DMS79 treated with DMSO at 0.1 percent for 48 hours (cell line): ENCODE data around the gene SEC11A.
"Not testable (repeated sequence)": the region's sequence is repeated elsewhere in the genome, so short reads cannot be mapped to it uniquely, and the experiment has no call there.

Experiments used
- DNase-seq: peaks from one replicate; lab custom pipeline; 2025; lab: John Stamatoyannopoulos, UW

SEC11A gene

GRCh38 chr15:84737005-84737404 lies 21.1 kb upstream of the SEC11A start:
- DNase-seq = no peak

GRCh38 chr15:84736375-84736774 lies 20.4 kb upstream of the SEC11A start:
- DNase-seq = no peak

- not testable (repeated sequence) for DNase-seq
These were observed 19.6 kb upstream of the SEC11A start for GRCh38 chr15:84735480-84736061.

DNA sequence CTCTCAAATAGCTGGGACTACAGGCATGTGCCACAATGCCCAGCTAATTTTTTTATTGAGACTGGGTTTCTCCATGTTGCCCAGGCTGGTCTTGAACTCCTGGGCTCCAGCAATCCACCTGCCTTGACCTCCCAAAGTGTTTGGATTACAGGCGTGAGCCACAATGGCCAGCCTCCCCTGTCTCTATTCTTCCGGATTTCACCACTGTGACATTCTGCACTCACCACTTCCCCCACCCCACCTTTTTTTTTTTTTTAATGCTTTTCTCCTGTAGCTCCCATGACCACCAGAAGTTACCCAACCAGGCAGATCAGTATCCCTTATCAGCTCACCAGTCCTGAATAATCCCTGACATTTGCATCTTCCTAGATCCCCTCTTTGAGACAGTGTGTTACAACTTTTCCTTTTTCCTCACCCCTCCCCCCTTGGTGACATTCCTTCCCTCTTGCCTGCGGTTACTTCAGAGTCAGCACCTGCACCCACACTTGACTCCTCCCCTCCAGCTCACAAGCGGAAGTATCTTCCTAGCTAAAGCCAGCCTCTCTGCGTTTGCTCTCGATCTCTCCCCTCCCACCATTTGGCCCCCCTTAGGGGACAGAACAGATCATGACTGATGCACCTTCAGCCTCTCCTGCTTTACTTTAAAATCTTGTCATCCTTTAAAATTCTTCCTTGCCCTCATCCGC lies 19.0 kb upstream of the SEC11A start:
- peak; percentile 29 for DNase-seq

DNA sequence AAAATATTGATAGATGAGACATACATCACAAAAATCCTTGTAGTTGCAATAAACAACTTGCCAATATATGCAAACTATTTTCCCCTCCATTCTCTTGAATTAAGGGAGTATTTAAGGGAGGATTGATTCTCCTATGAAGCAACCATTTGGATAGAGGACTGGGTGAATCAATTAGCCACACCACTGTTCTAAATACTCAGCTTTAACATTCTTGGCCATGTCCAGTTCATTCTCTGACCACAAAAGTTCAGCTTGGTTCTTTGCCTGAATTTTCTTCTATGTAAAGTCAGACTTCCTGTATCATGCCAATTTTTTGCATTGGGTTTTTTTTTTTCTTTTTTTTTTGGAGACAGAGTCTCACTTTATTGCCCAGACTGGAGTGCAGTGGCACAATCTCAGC lies 15.8 kb upstream of the SEC11A start:
- DNase-seq = no peak

- DNase-seq = no peak
These were observed 11.5 kb upstream of the SEC11A start for GRCh38 chr15:84727429-84727828.

DNA sequence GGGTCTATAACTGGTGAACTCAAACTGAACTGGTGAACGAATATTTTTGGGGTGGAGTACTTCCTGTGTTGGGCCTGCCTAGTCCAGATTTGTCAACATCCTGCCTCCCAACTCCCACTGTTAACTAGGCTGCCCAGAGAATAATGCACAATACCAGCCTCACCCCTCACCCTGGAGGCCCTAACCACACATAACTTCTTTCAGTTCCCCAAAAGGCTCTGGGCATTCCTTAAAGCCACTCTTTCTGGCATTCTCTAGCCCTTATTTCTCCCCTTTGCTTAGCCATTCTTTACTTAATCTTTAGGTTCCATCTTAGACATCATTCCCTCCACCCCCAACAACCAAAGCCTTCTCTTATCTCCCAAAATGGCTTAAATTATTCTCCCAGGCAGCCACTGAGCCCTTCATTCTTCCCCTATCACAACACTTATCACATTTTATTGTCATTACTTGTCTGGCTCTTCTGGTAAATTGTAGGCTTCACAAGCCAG lies 9.1 kb upstream of the SEC11A start:
- no peak for DNase-seq

- DNase-seq = no peak
These were observed 6.7 kb upstream of the SEC11A start for GRCh38 chr15:84722628-84723027.

GRCh38 chr15:84721371-84721770 lies 5.4 kb upstream of the SEC11A start:
- DNase-seq = no peak

- DNase-seq = peak; percentile 15
These were observed 401 bp downstream of the SEC11A start for GRCh38 chr15:84715441-84716035.

GRCh38 chr15:84714821-84715220 lies 1.1 kb downstream of the SEC11A start:
- no peak for DNase-seq

DNA sequence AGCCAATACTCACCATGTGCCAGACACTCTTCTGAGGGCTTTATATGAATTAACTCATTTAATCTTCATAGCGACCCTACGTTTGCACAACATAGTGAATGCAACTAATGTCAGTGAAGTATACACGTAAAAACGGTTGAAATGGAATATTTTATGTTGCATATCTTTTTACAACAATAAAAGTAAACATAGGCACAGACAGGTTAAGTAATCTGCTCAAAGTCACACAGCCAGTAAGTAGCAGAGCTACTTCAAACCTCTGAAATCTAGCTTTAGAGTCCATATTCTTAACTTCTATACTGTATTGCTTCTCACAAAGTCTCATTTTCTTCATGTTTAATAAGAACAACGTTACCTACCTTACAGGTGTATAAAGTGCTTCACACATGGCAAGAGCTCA lies 1.6 kb downstream of the SEC11A start:
- DNase-seq = no peak

- DNase-seq = no peak
These were observed 12.1 kb downstream of the SEC11A start for GRCh38 chr15:84703808-84704207.

DNA sequence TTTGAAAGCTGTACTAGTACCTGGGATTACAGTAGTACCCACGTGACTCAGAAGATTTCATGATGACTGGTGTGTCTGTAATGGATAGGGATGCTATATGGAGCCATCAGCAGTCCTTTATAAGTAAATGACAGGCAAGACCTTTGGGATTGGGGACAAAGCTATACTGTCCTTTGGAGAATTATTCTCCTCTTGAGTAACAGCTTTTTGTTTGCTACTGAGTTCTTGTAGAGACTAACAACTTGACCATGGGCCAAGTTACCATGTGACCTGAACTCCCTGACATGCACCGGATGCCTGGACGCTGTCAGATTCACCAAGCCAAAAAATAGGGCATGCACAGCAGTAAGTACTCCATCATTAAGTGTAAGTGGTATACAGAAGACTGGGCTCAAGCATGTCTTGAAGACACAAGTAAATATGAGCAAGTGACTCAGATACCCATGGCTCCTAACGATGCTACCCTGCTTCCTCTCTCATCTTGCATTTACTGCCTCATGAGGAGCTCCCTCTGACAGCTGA lies 12.9 kb downstream of the SEC11A start:
- no peak for DNase-seq

DNA sequence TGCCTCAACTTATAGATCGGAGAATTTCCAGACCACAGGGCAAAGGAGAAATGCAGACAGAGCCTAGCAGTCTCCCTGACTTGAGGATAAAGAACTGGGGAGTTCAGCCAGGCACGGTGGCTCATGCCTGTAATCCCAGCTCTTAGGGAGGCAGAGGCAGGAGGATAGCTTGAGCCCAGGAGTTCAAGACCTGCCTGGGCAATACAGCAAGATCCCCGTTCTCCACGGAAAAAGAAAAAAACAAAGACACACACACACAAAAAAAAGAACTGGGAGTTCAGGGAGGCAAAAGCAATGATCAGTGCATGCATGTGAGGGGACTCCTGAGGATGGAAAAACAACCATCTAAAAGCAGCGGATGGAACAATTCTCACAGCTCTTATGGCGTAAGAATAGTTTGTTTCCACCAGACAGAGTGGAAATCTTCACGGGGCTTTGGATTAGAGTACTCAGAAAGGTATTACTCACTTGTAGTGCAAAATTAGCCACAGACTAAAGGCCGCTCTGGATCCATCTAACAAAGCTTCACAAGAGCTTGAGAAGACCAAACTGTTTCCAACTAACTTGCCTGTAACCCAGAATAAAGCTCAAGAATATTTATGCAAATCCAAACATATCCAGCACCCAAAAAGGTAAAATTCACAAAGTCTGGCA lies 16.3 kb downstream of the SEC11A start:
- no peak for DNase-seq

DNA sequence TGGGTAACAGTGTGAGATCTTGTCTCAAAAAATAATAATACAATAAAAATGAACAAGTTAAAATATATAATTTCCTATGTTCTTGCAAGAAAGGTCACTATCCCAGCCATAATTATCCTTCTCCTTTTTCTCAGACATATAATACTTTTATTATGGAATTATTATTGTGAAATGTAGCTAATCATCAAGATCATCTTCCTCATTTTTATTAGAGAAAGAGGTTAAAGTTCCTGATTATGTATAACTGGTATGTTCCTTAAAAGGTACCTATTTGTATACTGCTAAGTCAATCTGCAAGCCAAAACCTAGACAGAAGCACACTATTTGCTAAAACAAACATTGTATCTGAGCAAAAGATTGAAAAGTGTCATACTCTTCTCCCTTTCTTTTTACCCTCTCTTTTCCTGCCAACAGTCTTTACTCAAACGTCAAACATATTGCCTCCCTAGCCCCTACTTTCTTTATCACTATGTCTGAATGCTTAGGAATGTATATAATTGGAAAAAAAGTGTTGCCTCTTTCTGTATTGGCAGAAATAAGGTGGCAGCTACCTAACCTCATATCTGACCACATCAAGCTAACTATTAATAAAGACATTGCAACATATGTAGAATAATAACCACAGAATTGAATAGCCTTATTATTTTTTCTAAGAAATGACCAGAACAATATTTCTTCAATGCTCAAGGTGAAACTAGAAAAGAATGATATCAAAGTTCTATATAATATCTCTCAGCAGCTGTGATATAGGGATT lies 18.5 kb downstream of the SEC11A start:
- DNase-seq = no peak

DNA sequence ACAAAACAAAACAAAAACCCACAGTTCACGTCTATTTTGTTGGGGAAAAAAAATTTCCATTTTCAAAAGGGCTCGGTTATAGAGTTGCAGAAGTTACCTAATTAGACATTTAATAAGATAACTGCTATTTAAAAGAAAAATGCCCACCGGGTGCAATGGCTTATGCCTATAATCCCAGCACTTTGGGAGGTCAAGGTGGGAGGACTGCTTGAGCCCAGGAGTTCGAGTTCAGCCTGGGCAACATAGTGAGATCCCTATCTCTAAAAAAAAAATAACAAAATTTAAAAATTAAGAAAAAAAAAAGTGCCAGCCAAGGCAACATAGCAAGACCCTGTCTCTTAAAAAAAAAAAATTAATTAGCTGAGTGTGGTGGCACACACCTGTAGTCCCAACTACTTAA lies 19.2 kb downstream of the SEC11A start:
- DNase-seq = no peak

DNA sequence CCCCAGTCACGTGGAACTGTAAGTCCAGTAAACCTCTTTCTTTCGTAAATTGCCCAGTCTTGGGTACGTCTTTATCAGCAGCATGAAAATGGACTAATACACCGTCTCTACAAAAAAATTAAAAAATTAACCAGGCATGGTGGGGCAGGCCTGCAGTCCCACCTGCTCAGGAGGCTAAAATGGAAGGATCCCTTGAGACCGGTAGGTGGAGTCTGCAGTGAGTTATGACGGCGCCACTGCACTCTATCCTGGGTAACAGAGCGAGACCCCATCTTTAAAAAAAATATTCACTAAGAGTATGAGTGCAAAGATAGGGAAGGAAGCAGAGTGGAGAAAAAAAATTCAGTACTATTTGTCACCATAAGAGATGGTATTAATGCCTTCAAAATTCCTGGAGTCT lies 25.6 kb downstream of the SEC11A start:
- DNase-seq = no peak

DNA sequence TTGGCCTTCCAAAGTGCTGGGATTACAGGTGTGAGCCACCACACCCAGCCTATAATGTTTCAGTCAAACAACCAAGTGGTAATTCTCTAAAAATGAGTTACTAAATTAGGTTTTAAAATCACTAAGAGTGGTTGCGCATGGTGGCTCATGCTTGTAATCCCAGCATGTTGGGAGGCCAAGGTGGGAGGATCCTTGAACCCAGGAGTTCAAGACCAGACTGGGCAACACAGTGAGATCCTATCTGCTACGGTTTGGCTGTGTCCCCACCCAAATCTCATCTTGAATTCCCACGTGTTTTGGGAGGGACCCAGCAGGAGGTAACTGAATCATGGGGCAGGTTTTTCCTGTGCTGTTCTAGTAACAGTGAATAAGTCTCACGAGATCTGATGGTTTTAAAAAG lies 26.1 kb downstream of the SEC11A start:
- no peak for DNase-seq

DNA sequence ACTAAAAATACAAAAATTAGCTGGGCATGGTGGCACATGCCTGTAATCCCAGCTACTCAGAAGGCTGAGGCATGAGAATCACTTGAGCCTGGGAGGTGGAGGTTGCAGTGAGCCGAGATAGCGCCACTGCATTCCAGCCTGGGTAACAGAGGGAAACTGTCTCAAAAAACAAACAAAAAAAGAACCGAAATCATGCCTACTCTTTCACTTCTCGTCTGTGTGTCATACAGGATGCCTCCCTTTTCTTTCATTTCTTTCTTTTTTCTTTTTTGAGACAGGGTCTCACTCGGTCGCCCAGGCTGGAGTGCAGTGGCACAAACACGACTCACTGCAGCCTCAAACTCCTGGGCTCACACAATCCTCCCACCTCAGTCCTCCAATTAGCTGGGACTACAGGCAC lies 29.5 kb downstream of the SEC11A start:
- DNase-seq = not testable (repeated sequence)

DNA sequence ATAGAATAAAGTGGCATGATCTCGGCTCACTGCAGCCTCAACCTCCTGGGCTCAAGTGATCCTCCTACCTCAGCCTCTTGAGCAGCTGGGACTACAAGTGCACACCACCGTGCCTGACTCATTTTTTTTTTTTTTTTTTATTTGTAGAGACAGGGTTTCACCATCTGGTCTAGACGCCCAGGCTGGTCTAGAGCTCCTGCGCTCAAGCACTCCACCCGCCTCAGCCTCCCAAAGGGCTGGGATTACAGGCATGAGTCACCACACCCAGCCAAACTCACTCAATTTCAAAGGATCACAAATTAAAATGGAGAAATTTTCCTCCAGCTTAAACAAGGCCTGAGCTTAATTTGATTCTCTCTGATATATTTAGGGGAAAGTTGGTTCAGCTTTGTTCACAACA lies 30.6 kb downstream of the SEC11A start:
- no peak for DNase-seq

DNA sequence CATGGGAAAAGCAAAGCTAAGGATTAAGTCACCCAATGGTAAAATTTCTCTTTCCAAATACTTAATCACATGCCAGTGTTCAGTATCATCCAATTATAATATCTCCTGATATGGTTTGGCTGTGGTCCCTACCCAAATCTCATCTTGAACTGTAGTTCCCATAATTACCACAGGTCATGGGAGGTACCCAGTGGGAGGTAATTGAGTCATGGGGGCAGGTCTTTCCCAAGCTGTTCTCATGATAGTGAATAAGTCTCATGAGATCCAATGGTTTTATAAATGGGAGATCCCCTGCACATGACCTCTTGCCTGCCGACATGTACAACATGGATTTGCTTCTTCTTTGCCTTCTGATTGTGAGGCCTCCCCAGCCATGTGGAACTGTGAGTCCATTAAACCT lies 31.8 kb downstream of the SEC11A start:
- DNase-seq = no peak
